BE2C (cell line): ENCODE results near the gene NDST1.

ENCODE experiments used
- DNase-seq: peaks from one replicate; pipeline ENCODE4 v3.0.0-alpha.2; 2020
- H3K27me3 ChIP-seq: fragments of 250-450 bp; sonication (Bioruptor Pico); 2 replicates; pipeline ENCODE4 v1.5.1; 2020; ENCODE audit warnings: mild to moderate bottlenecking
- H3K36me3 ChIP-seq: fragments of 250-450 bp; sonication (Bioruptor Pico); 2 replicates; pipeline ENCODE4 v1.5.1; 2020; ENCODE audit warnings: mild to moderate bottlenecking
- H3K4me1 ChIP-seq: fragments of 250-450 bp; sonication (Bioruptor Pico); 2 replicates; pipeline ENCODE4 v1.5.1; 2020
- H3K4me3 ChIP-seq: 2 replicates; pipeline ENCODE4 v1.5.1; 2011; ENCODE audit warnings: low read depth, low read length
- H3K9me3 ChIP-seq: fragments of 250-450 bp; sonication (Bioruptor Pico); 2 replicates; pipeline ENCODE4 v1.5.1; 2020
- CTCF ChIP-seq: IDR thresholded peaks from 2 replicates; pipeline ENCODE4 v1.5.1; 2012; ENCODE audit warnings: mild to moderate bottlenecking, low read depth, low read length

Gene NDST1

GRCh38 chr5:150601491-150602345, 93.8 kb downstream of the NDST1 start:
- Histone ChIP-seq H3K4me3 (peak overlapping the region; percentile 19), H3K36me3 (no peaks in the 10 kb centered on the region), H3K4me1 (peaks cover 42% of the 10 kb centered on the region), H3K9me3 (no peaks in the 10 kb centered on the region), H3K27me3 (no peaks in the 10 kb centered on the region)
- no peak for DNase-seq
- TF ChIP-seq CTCF: no peak

GRCh38 chr5:150603052-150603451, 95.1 kb downstream of the NDST1 start:
- Histone ChIP-seq H3K4me1 (peaks cover 37% of the 10 kb centered on the region), H3K36me3 (no peaks in the 10 kb centered on the region), H3K27me3 (no peaks in the 10 kb centered on the region), H3K9me3 (no peaks in the 10 kb centered on the region), H3K4me3 (no peak overlapping the region)
- DNase-seq: no peak
- TF ChIP-seq CTCF: no peak

GRCh38 chr5:150603491-150603890, 95.6 kb downstream of the NDST1 start:
- no peaks in the 10 kb centered on the region for H3K27me3 ChIP-seq
- no peak for TF ChIP-seq CTCF
- H3K36me3 ChIP-seq: no peaks in the 10 kb centered on the region
- H3K4me1 ChIP-seq: peaks cover 33% of the 10 kb centered on the region
- no peak overlapping the region for H3K4me3 ChIP-seq
- no peaks in the 10 kb centered on the region for H3K9me3 ChIP-seq
- no peak for DNase-seq

- Histone ChIP-seq H3K36me3 (no peaks in the 10 kb centered on the region), H3K9me3 (no peaks in the 10 kb centered on the region), H3K4me3 (no peak overlapping the region), H3K27me3 (no peaks in the 10 kb centered on the region), H3K4me1 (peaks cover 30% of the 10 kb centered on the region)
- TF ChIP-seq CTCF: no peak
- DNase-seq: no peak
Observed at GRCh38 chr5:150604010-150604409, 96.1 kb downstream of the NDST1 start.

GRCh38 chr5:150604894-150605440, 97.0 kb downstream of the NDST1 start:
- H3K4me3 ChIP-seq: no peak overlapping the region
- peaks cover 20% of the 10 kb centered on the region for H3K4me1 ChIP-seq
- DNase-seq: no peak
- no peaks in the 10 kb centered on the region for H3K9me3 ChIP-seq
- H3K36me3 ChIP-seq: no peaks in the 10 kb centered on the region
- no peak for TF ChIP-seq CTCF
- no peaks in the 10 kb centered on the region for H3K27me3 ChIP-seq

- Histone ChIP-seq H3K4me3 (no peak overlapping the region), H3K4me1 (peaks cover 15% of the 10 kb centered on the region), H3K27me3 (no peaks in the 10 kb centered on the region), H3K36me3 (no peaks in the 10 kb centered on the region), H3K9me3 (no peaks in the 10 kb centered on the region)
- TF ChIP-seq CTCF: no peak
- DNase-seq: no peak
Observed at GRCh38 chr5:150605546-150605945, 97.6 kb downstream of the NDST1 start.
